Measurements from ENCODE around the gene PRSS3.
"Not testable (repeated sequence)": the region's sequence is repeated elsewhere in the genome, so short reads cannot be mapped to it uniquely, and the experiment has no call there.

PRSS3 gene

GRCh38 chr9:33795281-33795680 lies at the start of gene PRSS3:
TSS of gene PRSS3 (plus strand) at chr9:33795561. CDS start at chr9:33795574, 13 bp downstream.
- no peak within 1 kb of the TSS for H3K27ac Mint-ChIP-seq
- H3K4me3 Mint-ChIP-seq = no peak within 1 kb of the TSS
- no peaks in the 10 kb centered on the region for H3K9me3 Mint-ChIP-seq
- H3K4me1 Mint-ChIP-seq = no peaks in the 10 kb centered on the region
- TF ChIP-seq, protein P1, sequence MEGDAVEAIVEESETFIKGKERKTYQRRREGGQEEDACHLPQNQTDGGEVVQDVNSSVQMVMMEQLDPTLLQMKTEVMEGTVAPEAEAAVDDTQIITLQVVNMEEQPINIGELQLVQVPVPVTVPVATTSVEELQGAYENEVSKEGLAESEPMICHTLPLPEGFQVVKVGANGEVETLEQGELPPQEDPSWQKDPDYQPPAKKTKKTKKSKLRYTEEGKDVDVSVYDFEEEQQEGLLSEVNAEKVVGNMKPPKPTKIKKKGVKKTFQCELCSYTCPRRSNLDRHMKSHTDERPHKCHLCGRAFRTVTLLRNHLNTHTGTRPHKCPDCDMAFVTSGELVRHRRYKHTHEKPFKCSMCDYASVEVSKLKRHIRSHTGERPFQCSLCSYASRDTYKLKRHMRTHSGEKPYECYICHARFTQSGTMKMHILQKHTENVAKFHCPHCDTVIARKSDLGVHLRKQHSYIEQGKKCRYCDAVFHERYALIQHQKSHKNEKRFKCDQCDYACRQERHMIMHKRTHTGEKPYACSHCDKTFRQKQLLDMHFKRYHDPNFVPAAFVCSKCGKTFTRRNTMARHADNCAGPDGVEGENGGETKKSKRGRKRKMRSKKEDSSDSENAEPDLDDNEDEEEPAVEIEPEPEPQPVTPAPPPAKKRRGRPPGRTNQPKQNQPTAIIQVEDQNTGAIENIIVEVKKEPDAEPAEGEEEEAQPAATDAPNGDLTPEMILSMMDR (IDR thresholded peaks at IDR 0.05; ENCODE audit: unreplicated experiment in 3 of 3) = no peak
- no peaks in the 10 kb centered on the region for H3K36me3 Mint-ChIP-seq (ENCODE audit: low read depth)
- peaks cover 13% of the 10 kb centered on the region for H3K27me3 Mint-ChIP-seq (ENCODE audit: low read depth)

- Mint-ChIP-seq H3K36me3 (ENCODE audit: low read depth) (no peaks in the 10 kb centered on the region), H3K4me3 (no peak overlapping the region), H3K4me1 (no peaks in the 10 kb centered on the region), H3K27ac (no peak overlapping the region), H3K9me3 (peaks cover 4% of the 10 kb centered on the region), H3K27me3 (ENCODE audit: low read depth) (peaks cover 11% of the 10 kb centered on the region)
- TF ChIP-seq, protein P1 (IDR thresholded peaks at IDR 0.05; ENCODE audit: unreplicated experiment in 3 of 3) = no peak
These were observed 46.6 kb upstream of the PRSS3 start for GRCh38 chr9:33748633-33749304.

DNA sequence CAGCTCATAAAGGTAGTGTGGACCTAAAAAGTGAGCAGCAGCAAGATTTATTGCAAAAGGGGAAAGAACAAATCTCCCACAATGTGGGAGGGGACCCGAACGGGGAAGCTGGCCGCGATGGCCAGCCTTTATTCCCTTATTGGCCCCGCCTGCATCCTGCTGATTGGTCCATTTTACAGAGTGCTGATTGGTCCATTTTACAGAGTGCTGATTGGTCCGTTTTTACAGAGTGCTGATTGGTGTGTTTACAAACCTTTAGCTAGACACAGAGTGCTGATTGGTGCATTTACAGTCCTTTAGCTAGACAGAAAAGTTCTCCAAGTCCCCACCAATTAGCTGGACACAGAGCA lies 46.1 kb upstream of the PRSS3 start:
- H3K9me3 Mint-ChIP-seq; H3K4me3 Mint-ChIP-seq; H3K36me3 Mint-ChIP-seq (ENCODE audit: low read depth); H3K4me1 Mint-ChIP-seq; H3K27ac Mint-ChIP-seq: not testable (repeated sequence)
- peaks cover 13% of the 10 kb centered on the region for H3K27me3 Mint-ChIP-seq (ENCODE audit: low read depth)

- no peak overlapping the region for H3K27ac Mint-ChIP-seq
- no peaks in the 10 kb centered on the region for H3K9me3 Mint-ChIP-seq
These were observed 45.0 kb upstream of the PRSS3 start for GRCh38 chr9:33750307-33750838.

GRCh38 chr9:33750839-33751339 lies 44.5 kb upstream of the PRSS3 start:
- peaks cover 11% of the 10 kb centered on the region for H3K27me3 Mint-ChIP-seq (ENCODE audit: low read depth)
- H3K27ac Mint-ChIP-seq = no peak overlapping the region
- TF ChIP-seq, protein P1 (IDR thresholded peaks at IDR 0.05; ENCODE audit: unreplicated experiment in 3 of 3) = no peak
- no peaks in the 10 kb centered on the region for H3K4me1 Mint-ChIP-seq
- H3K4me3 Mint-ChIP-seq = no peak overlapping the region
- H3K36me3 Mint-ChIP-seq (ENCODE audit: low read depth) = no peaks in the 10 kb centered on the region
- H3K9me3 Mint-ChIP-seq = no peaks in the 10 kb centered on the region

More at GRCh38 chr9:33750307-33750838, 45.0 kb upstream of the PRSS3 start:
- peaks cover 16% of the 10 kb centered on the region for H3K27me3 Mint-ChIP-seq (ENCODE audit: low read depth)
- H3K4me1 Mint-ChIP-seq = no peaks in the 10 kb centered on the region
- H3K36me3 Mint-ChIP-seq (ENCODE audit: low read depth) = no peaks in the 10 kb centered on the region
- no peak overlapping the region for H3K4me3 Mint-ChIP-seq
- TF ChIP-seq, protein P1 (IDR thresholded peaks at IDR 0.05; ENCODE audit: unreplicated experiment in 3 of 3) = no peak

GRCh38 chr9:33751536-33752129 lies 43.7 kb upstream of the PRSS3 start:
- peaks cover 7% of the 10 kb centered on the region for H3K27me3 Mint-ChIP-seq (ENCODE audit: low read depth)
- H3K4me3 Mint-ChIP-seq = no peak overlapping the region
- H3K9me3 Mint-ChIP-seq = no peaks in the 10 kb centered on the region
- H3K36me3 Mint-ChIP-seq (ENCODE audit: low read depth) = no peaks in the 10 kb centered on the region
- H3K27ac Mint-ChIP-seq = peak overlapping the region in 1 of 3 experiments; percentile 44
- TF ChIP-seq, protein P1 (IDR thresholded peaks at IDR 0.05; ENCODE audit: unreplicated experiment in 3 of 3) = no peak
- H3K4me1 Mint-ChIP-seq = no peaks in the 10 kb centered on the region
